Subcutaneous adipose tissue (tissue), 4 donors: ENCODE measurements around the gene TMEM100. TPM values are rescaled to one million over a fixed set of nuclear protein-coding genes. Genes with fewer than 3 reads are reported as not detected.

Source experiments
- CTCF ChIP-seq: fragments of 450-650 bp; IDR thresholded peaks from one replicate; pipeline ENCODE4 v1.5.1; 2016; ENCODE audit warnings: low read depth, mild to moderate bottlenecking, control low read depth, antibody characterized with exemption, moderate library complexity
- total RNA-seq, 4 donors: library from RNA; depleted of rRNA; stranded (reverse); fragments of >200 nt; gene quantifications; one replicate each; pipeline ENCODE4 v1.1.0, GENCODE V29; 2016

The TMEM100 gene
- total RNA-seq, 4 donors from 2014 or later, result 17.4 to 67.6 (median 43.2) TPM

GRCh38 chr17:55672585-55673501 lies 49.8 kb downstream of the TMEM100 start:
- no peak for TF ChIP-seq CTCF

Other genes with a start within 250 kb of the TMEM100 start
- not detected for gene SMIM36, start 211.4 kb downstream of the TMEM100 start, total RNA-seq
- gene PCTP, start 28.2 kb upstream of the TMEM100 start, total RNA-seq, result 10 to 100 TPM; 24.9 to 32.3 (median 26.5) TPM